ENCODE results near the gene WAC. TPM values are rescaled to one million over a fixed set of nuclear protein-coding genes. Genes with fewer than 3 reads are reported as not detected.

Gene WAC
- total RNA-seq, 2 donors from 2014 or later = 78.3 to 135 TPM

GRCh38 chr10:28587270-28587969 lies 54.5 kb downstream of the WAC start:
- Histone ChIP-seq H3K4me1 (peaks cover 9% of the 10 kb centered on the region), H3K27me3 (no peaks in the 10 kb centered on the region), H3K27ac (peak overlapping the region; percentile 0), H3K9ac (ENCODE audit: low read depth in 2 of 2, low read length in 2 of 2) (no peak overlapping the region), H3K4me3 (no peak overlapping the region), H3K9me3 (no peaks in the 10 kb centered on the region), H3K36me3 (peaks cover 7% of the 10 kb centered on the region)
- TF ChIP-seq CTCF (IDR thresholded peaks at IDR 0.05) = no peak
- intact Hi-C loops (cut with DNase I) = loop anchor here (10.0 kb wide), 1 partner anchor 153 kb away; no protein-coding TSS in a partner anchor
- DNase-seq = no peak

- no peaks in the 10 kb centered on the region for H3K27me3 ChIP-seq
- intact Hi-C loops (cut with DNase I) = loop anchor here (10.0 kb wide), 1 partner anchor 153 kb away; no protein-coding TSS in a partner anchor
- H3K9ac ChIP-seq (ENCODE audit: low read depth in 2 of 2, low read length in 2 of 2) = no peak overlapping the region
- TF ChIP-seq CTCF (IDR thresholded peaks at IDR 0.05) = no peak
- peaks cover 9% of the 10 kb centered on the region for H3K4me1 ChIP-seq
- no peak overlapping the region for H3K4me3 ChIP-seq
- H3K9me3 ChIP-seq = no peaks in the 10 kb centered on the region
- DNase-seq = no peak
- H3K27ac ChIP-seq = peak overlapping the region; percentile 0
- H3K36me3 ChIP-seq = peaks cover 7% of the 10 kb centered on the region
Measured at GRCh38 chr10:28587970-28588290, 55.0 kb downstream of the WAC start.

- no peaks in the 10 kb centered on the region for H3K9me3 ChIP-seq
- H3K9ac ChIP-seq (ENCODE audit: low read depth in 2 of 2, low read length in 2 of 2) = no peak overlapping the region
- intact Hi-C loops (cut with DNase I) = loop anchor here (10.0 kb wide), 1 partner anchor 48 kb away; no protein-coding TSS in a partner anchor
- DNase-seq = no peak
- no peaks in the 10 kb centered on the region for H3K27me3 ChIP-seq
- no peak overlapping the region for H3K27ac ChIP-seq
- no peak for TF ChIP-seq CTCF (IDR thresholded peaks at IDR 0.05)
- peaks cover 3% of the 10 kb centered on the region for H3K4me1 ChIP-seq
- H3K36me3 ChIP-seq = peaks cover 7% of the 10 kb centered on the region
- H3K4me3 ChIP-seq = no peak overlapping the region
Measured at GRCh38 chr10:28592953-28593352, 60.0 kb downstream of the WAC start.

GRCh38 chr10:28593811-28594210 lies 60.9 kb downstream of the WAC start:
- DNase-seq = no peak
- peaks cover 7% of the 10 kb centered on the region for H3K36me3 ChIP-seq
- H3K27ac ChIP-seq = no peak overlapping the region
- intact Hi-C loops (cut with DNase I) = loop anchor here (10.0 kb wide), 1 partner anchor 49 kb away; no protein-coding TSS in a partner anchor
- no peaks in the 10 kb centered on the region for H3K4me1 ChIP-seq
- H3K4me3 ChIP-seq = no peak overlapping the region
- H3K9ac ChIP-seq (ENCODE audit: low read depth in 2 of 2, low read length in 2 of 2) = no peak overlapping the region
- TF ChIP-seq CTCF (IDR thresholded peaks at IDR 0.05) = no peak
- H3K27me3 ChIP-seq = no peaks in the 10 kb centered on the region
- no peaks in the 10 kb centered on the region for H3K9me3 ChIP-seq

- intact Hi-C loops (cut with DNase I) = loop anchor here (10.0 kb wide), 1 partner anchor 50 kb away; no protein-coding TSS in a partner anchor
Measured at GRCh38 chr10:28594406-28594805, 61.5 kb downstream of the WAC start.

More at GRCh38 chr10:28594406-28594805, 61.5 kb downstream of the WAC start:
- no peak for TF ChIP-seq CTCF (IDR thresholded peaks at IDR 0.05)
- no peak for DNase-seq
- Histone ChIP-seq H3K9me3 (no peaks in the 10 kb centered on the region), H3K9ac (ENCODE audit: low read depth in 2 of 2, low read length in 2 of 2) (no peak overlapping the region), H3K4me3 (no peak overlapping the region), H3K36me3 (peaks cover 7% of the 10 kb centered on the region), H3K27me3 (no peaks in the 10 kb centered on the region), H3K27ac (no peak overlapping the region), H3K4me1 (no peaks in the 10 kb centered on the region)
